K562 (cell line): ENCODE data around the gene MAP2K7.

Source experiments
- ATF4 ChIP-seq: fragments of 450-650 bp; formaldehyde crosslinking; IDR thresholded peaks from 2 replicates; pipeline ENCODE4 v1.4.0; 2022; ENCODE audit warnings: mild to moderate bottlenecking, moderate library complexity
- FOXJ3 ChIP-seq: sonication (generic); formaldehyde crosslinking; IDR thresholded peaks from 2 replicates; pipeline ENCODE4 v1.4.0; 2020; ENCODE audit warnings: mild to moderate bottlenecking, missing genetic modification reagents
- PML ChIP-seq: IDR thresholded peaks from 2 replicates; pipeline ENCODE4 v1.6.1; 2012; ENCODE audit warnings: low read length, inconsistent platforms
- PRMT5 ChIP-seq: sonication (generic); formaldehyde crosslinking; IDR thresholded peaks from 2 replicates; pipeline ENCODE4 v1.5.0; 2020; ENCODE audit warnings: missing genetic modification reagents
- TF ChIP-seq, protein P1 (sequence below): fragments of 250-450 bp; sonication (Bioruptor Pico); IDR thresholded peaks from 2 replicates; pipeline ENCODE4 v1.4.0; 2020; ENCODE audit warnings: mild to moderate bottlenecking, moderate library complexity
- TF ChIP-seq, protein P2 (sequence below): IDR thresholded peaks from 2 replicates; pipeline ENCODE4 v1.6.1; 2016; ENCODE audit warnings: missing genetic modification characterization, missing compliant biosample characterization

GRCh38 chr19:7902796-7903243 lies 857 bp upstream of the MAP2K7 start:
- TF ChIP-seq, protein P1, sequence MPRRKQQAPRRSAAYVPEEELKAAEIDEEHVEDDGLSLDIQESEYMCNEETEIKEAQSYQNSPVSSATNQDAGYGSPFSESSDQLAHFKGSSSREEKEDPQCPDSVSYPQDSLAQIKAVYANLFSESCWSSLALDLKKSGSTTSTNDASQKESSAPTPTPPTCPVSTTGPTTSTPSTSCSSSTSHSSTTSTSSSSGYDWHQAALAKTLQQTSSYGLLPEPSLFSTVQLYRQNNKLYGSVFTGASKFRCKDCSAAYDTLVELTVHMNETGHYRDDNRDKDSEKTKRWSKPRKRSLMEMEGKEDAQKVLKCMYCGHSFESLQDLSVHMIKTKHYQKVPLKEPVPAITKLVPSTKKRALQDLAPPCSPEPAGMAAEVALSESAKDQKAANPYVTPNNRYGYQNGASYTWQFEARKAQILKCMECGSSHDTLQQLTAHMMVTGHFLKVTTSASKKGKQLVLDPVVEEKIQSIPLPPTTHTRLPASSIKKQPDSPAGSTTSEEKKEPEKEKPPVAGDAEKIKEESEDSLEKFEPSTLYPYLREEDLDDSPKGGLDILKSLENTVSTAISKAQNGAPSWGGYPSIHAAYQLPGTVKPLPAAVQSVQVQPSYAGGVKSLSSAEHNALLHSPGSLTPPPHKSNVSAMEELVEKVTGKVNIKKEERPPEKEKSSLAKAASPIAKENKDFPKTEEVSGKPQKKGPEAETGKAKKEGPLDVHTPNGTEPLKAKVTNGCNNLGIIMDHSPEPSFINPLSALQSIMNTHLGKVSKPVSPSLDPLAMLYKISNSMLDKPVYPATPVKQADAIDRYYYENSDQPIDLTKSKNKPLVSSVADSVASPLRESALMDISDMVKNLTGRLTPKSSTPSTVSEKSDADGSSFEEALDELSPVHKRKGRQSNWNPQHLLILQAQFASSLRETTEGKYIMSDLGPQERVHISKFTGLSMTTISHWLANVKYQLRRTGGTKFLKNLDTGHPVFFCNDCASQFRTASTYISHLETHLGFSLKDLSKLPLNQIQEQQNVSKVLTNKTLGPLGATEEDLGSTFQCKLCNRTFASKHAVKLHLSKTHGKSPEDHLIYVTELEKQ (CRISPR knock-in tag): no peak
- TF ChIP-seq PML: 0 out of 2 replicates have a peak, but pooled peaks have one; percentile 5
- no peak for TF ChIP-seq PRMT5 (CRISPR knock-in tag)
- TF ChIP-seq, protein P2, sequence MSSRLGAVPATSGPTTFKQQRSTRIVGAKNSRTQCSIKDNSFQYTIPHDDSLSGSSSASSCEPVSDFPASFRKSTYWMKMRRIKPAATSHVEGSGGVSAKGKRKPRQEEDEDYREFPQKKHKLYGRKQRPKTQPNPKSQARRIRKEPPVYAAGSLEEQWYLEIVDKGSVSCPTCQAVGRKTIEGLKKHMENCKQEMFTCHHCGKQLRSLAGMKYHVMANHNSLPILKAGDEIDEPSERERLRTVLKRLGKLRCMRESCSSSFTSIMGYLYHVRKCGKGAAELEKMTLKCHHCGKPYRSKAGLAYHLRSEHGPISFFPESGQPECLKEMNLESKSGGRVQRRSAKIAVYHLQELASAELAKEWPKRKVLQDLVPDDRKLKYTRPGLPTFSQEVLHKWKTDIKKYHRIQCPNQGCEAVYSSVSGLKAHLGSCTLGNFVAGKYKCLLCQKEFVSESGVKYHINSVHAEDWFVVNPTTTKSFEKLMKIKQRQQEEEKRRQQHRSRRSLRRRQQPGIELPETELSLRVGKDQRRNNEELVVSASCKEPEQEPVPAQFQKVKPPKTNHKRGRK (tag): no peak
- TF ChIP-seq ATF4 (CRISPR knock-in tag): no peak
- TF ChIP-seq FOXJ3 (CRISPR knock-in tag): no peak
